Sigmoid colon (tissue), 7 donors: ENCODE measurements around the gene FAM151B. TPM values are rescaled to one million over a fixed set of nuclear protein-coding genes. Genes with fewer than 3 reads are reported as not detected.
"Not testable (repeated sequence)": the region's sequence is repeated elsewhere in the genome, so short reads cannot be mapped to it uniquely, and the experiment has no call there.

Experiments
- DNase-seq: peaks from one replicate; pipeline ENCODE4 v3.0.0-alpha.2; 2019
- H3K27ac ChIP-seq, 4 donors: fragments of 200-600 bp; sonication (generic); one replicate each; pipeline ENCODE4 v1.5.1; 2016 to 2019; ENCODE audit warnings: mild to moderate bottlenecking in 1 of 4
- H3K27me3 ChIP-seq, 3 donors: fragments of 200-600 bp; sonication (generic); one replicate each; pipeline ENCODE4 v1.5.1; 2019; ENCODE audit warnings: mild to moderate bottlenecking in 1 of 3
- H3K36me3 ChIP-seq, 4 donors: fragments of 200-600 bp; sonication (generic); one replicate each; pipeline ENCODE4 v1.5.1; 2016 to 2019
- H3K4me1 ChIP-seq, 4 donors: fragments of 200-600 bp; sonication (generic); one replicate each; pipeline ENCODE4 v1.5.1; 2017 to 2019
- H3K4me3 ChIP-seq, 4 donors: fragments of 200-600 bp; sonication (generic); one replicate each; pipeline ENCODE4 v1.5.1; 2017 to 2019; ENCODE audit warnings: mild to moderate bottlenecking in 2 of 4, moderate library complexity in 1 of 4
- H3K9me3 ChIP-seq, 4 donors: fragments of 200-600 bp in 3 of 4; sonication (generic) in 3 of 4; one replicate each; pipeline versions ENCODE4 v1.5.1 to v1.6.1; 2013 to 2019
- CTCF ChIP-seq, 4 experiments: fragments of 450-650 bp in 3 of 4; fragments of 200-600 bp in 1 of 4; IDR thresholded peaks; one replicate each; pipeline ENCODE4 v1.5.1; 2016 to 2019; ENCODE audit warnings: antibody characterized with exemption in 4 of 4, mild to moderate bottlenecking in 3 of 4, moderate library complexity in 2 of 4
- EP300 ChIP-seq, 4 donors: sonication (generic); formaldehyde crosslinking; IDR thresholded peaks; one replicate each; pipeline ENCODE4 v1.6.1; 2017; ENCODE audit warnings: antibody characterized with exemption in 4 of 4
- POLR2A ChIP-seq, 2 donors: fragments of 450-650 bp; IDR thresholded peaks; one replicate each; pipeline ENCODE4 v1.6.1; 2016; ENCODE audit warnings: antibody characterized with exemption in 2 of 2, mild to moderate bottlenecking in 2 of 2, moderate library complexity in 2 of 2
- POLR2AphosphoS5 ChIP-seq, 4 donors: sonication (generic); formaldehyde crosslinking; IDR thresholded peaks; one replicate each; pipeline ENCODE4 v1.6.1; 2017; ENCODE audit warnings: antibody characterized with exemption in 4 of 4
- WGBS, 2 donors: extraction: QIAGEN DNeasy Blood & Tissue Kit; methylation state at CpG; one replicate each; pipeline ENCODE4 v1.1.7; 2013; 5-methylcytosine and 5-hydroxymethylcytosine counted together
- intact Hi-C: fragments of 100-400 bp; cut with DNase I; formaldehyde crosslinking; loops from one replicate; pipeline ENCODE4 v1.15.1; 2023
- polyA plus RNA-seq, 3 donors: library from polyadenylated mRNA; stranded (reverse); fragments of 200-250 nt; gene quantifications; one replicate each; pipeline ENCODE4 v1.2.3, GENCODE V29; 2013
- total RNA-seq, 4 donors: library from RNA; depleted of rRNA; stranded (reverse); fragments of >200 nt; gene quantifications; one replicate each; pipeline ENCODE4 v1.1.0, GENCODE V29; 2016
- donor health status: healthy with polysubstance abuse.
- donor health status: Bipolar disorder and iron deficiency.
- donor health status: healthy.

The FAM151B gene
- total and polyA plus RNA-seq, 7 donors, result 0.46 to 3.3 (median 1.6) TPM

DNA sequence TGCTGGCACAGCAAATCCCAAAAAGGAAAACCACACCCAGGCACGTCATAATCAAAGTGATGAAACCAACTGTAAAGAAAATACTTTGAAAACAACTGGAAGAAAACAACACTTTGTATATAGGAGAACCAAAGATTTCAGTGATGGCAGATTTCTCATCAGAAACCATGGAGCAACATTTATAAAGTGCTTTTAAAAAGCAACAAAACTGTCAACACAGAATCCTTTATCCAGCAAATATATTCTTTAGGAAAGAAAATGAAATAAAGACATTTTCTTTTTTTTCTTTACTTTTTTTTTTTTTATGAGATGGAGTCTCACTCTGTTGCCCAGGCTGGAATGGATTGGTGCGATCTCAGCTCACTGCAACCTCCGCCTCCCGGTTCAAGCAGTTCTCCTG, 5.3 kb upstream of the FAM151B start:
- Histone ChIP-seq H3K4me3 (no peak overlapping the region), H3K4me1 (peaks cover 0 to 8% (median 2%) of the 10 kb centered on the region in 4 donors), H3K27me3 (no peaks in the 10 kb centered on the region), H3K27ac (no peak overlapping the region), H3K36me3 (peaks cover 0 to 2% (median 0%) of the 10 kb centered on the region in 4 donors), H3K9me3 (no peaks in the 10 kb centered on the region)
- WGBS, 2 donors, result 74 to 82% methylated on average over 4 of the region's 4 CpGs
- intact Hi-C loops, result no loop called here
- no peak for DNase-seq
- no peak for TF ChIP-seq CTCF (IDR thresholded peaks at IDR 0.05)
- no peak for TF ChIP-seq EP300 (IDR thresholded peaks at IDR 0.05)
- TF ChIP-seq POLR2AphosphoS5 (IDR thresholded peaks at IDR 0.05), result no peak
- TF ChIP-seq POLR2A (IDR thresholded peaks at IDR 0.05), result no peak

DNA sequence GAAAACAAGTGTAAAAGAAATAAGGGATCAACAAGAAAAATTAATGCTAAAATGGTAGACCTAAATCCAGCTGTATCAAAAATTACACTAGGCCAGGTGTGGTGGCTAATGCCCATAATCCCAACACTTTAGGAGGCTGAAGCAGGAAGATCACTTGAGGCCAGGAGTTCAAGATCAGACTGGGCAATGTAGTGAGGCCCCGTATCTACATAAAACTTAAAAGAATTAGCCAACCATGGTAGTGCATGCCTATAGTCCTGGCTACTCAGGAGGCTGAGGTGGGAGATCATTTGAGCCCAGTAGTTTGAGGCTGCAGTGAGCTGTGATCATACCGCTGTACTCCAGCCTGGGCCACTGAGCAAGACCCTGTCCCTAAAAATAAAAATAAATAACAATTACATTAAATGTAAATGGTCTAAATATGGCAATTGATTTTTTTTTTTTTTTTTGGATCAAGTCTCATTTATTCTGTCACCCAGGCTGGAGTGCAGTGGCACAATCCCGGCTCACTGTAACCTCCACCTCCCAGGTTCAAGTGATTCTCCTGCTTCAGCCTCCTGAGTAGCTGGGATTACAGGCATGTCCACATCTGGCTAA, 4.2 kb upstream of the FAM151B start:
- Histone ChIP-seq H3K4me1 (peaks cover 0 to 14% (median 4%) of the 10 kb centered on the region in 4 donors), H3K4me3 (no peak overlapping the region), H3K27ac (no peak overlapping the region), H3K27me3 (no peaks in the 10 kb centered on the region), H3K36me3 (no peaks in the 10 kb centered on the region), H3K9me3 (no peaks in the 10 kb centered on the region)
- WGBS, 2 donors, result 97 to 99% methylated on average over 3 of the region's 3 CpGs
- no peak for DNase-seq
- intact Hi-C loops, result no loop called here
- TF ChIP-seq CTCF (IDR thresholded peaks at IDR 0.05), result no peak
- TF ChIP-seq EP300 (IDR thresholded peaks at IDR 0.05), result no peak

DNA sequence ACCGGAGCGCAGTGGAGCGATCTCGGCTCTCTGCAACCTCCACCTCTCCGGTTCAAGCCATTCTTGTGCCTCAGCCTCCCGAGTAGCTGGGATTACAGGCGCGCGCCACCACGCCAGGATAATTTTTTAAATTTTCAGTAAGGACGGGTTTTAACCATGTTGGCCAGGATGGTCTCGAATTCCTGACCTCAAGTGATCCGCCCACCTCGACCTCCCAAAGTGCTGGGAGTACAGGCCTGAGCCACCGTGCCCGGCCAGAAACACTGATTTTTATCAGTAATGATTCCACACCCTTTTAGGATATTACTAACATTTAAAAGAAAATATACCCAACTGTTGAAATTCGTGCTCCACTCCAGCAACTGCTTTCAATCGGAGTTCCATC, 464 bp upstream of the FAM151B start:
- no peaks in the 10 kb centered on the region for H3K27me3 ChIP-seq
- H3K4me3 ChIP-seq, result peak overlapping the region; percentile 53 to 72 (median 64)
- no peak for DNase-seq
- peak overlapping the region; percentile 76 to 85 (median 80) for H3K27ac ChIP-seq
- H3K9me3 ChIP-seq, result no peaks in the 10 kb centered on the region
- no peaks in the 10 kb centered on the region for H3K36me3 ChIP-seq
- intact Hi-C loops, result loop anchor here (5.0 kb wide), 2 partner anchors 170 to 185 kb away; no protein-coding TSS in a partner anchor
- peaks cover 0 to 17% (median 4%) of the 10 kb centered on the region in 4 donors for H3K4me1 ChIP-seq
- WGBS, 2 donors, result 61 to 64% methylated on average over 18 of the region's 18 CpGs
- TF ChIP-seq EP300 (IDR thresholded peaks at IDR 0.05) (no peak), POLR2A (IDR thresholded peaks at IDR 0.05) (no peak), CTCF (IDR thresholded peaks at IDR 0.05) (no peak), POLR2AphosphoS5 (IDR thresholded peaks at IDR 0.05) (no peak)

DNA sequence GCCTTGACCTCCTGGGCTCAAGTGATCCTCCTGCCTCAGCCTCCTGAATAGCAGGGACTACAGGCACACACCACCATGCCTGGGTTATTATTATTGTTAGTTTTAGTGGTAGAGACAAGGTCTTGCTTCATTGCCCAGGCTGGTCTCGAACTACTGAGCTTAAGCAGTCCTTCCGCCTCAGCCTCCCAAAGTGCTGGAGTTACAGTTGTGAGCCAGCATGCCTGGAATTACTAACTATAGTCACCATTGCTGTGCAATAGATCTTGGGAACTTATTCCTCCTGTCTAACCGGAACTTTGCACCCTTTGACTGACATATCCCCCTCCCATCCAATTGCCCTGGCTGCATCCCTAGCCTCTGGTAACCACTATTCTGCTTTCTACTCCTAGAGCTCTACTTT, 3.4 kb downstream of the FAM151B start:
- Histone ChIP-seq H3K27ac (no peak overlapping the region), H3K27me3 (no peaks in the 10 kb centered on the region), H3K4me1 (peaks cover 0 to 17% (median 4%) of the 10 kb centered on the region in 4 donors), H3K4me3 (no peak overlapping the region), H3K9me3 (no peaks in the 10 kb centered on the region), H3K36me3 (no peaks in the 10 kb centered on the region)
- WGBS, 2 donors, result 92 to 94% methylated on average over 3 of the region's 3 CpGs
- intact Hi-C loops, result no loop called here
- no peak for DNase-seq
- TF ChIP-seq POLR2AphosphoS5 (IDR thresholded peaks at IDR 0.05) (no peak), CTCF (IDR thresholded peaks at IDR 0.05) (no peak), POLR2A (IDR thresholded peaks at IDR 0.05) (no peak), EP300 (IDR thresholded peaks at IDR 0.05) (no peak)

DNA sequence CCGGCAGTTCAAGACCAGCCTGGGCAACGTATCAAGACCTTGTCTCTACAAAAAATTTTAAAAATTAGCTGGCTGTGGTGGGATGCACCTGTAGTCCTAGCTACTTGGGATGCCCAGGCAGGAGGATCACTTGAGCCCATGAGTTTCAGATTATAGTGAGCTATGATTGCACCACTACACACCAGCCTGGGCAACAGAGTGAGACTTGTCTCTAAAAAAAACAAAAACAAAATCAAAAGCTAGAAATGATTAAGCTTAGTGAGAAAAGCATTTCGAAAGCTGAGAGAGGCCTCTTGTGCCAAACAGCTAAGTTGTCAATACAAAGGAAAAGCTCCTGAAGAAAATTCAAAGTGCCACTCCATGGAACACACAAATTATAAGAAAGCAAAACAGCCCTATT, 4.8 kb downstream of the FAM151B start:
- H3K36me3 ChIP-seq, result no peaks in the 10 kb centered on the region
- 95% methylated on average over 3 of the region's 3 CpGs for WGBS, 2 donors
- intact Hi-C loops, result no loop called here
- no peak overlapping the region for H3K27ac ChIP-seq
- no peak for DNase-seq
- H3K4me3 ChIP-seq, result no peak overlapping the region
- TF ChIP-seq EP300 (IDR thresholded peaks at IDR 0.05) (no peak), CTCF (IDR thresholded peaks at IDR 0.05) (no peak), POLR2A (IDR thresholded peaks at IDR 0.05) (no peak), POLR2AphosphoS5 (IDR thresholded peaks at IDR 0.05) (no peak)
- H3K27me3 ChIP-seq, result no peaks in the 10 kb centered on the region
- H3K9me3 ChIP-seq, result no peaks in the 10 kb centered on the region
- peaks cover 0 to 8% (median 2%) of the 10 kb centered on the region in 4 donors for H3K4me1 ChIP-seq

DNA sequence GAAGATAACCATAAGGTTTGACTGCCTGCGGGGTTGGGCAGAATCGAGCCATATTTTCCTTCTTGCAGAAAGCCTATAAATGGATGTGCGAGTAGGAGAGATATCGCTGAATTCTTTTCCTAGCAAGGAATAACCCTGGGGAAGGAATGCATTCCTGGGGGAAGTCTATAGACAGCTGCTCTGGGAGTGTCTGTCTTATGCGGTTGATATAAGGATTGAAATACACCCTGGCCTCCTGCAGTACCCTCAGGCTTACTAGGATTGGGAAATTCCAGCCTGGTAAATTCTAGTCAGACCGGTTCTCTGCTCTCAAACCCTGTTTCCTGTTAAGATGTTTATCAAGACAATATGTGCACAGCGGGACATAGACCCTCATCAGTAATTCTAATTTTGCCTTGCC, 5.5 kb downstream of the FAM151B start:
- H3K36me3 ChIP-seq, intact Hi-C loops, H3K27me3 ChIP-seq, H3K4me1 ChIP-seq, H3K27ac ChIP-seq, H3K9me3 ChIP-seq, H3K4me3 ChIP-seq, DNase-seq: not testable (repeated sequence)
- WGBS, 2 donors, result 76 to 86% methylated on average over 7 of the region's 7 CpGs
